ENCODE results near the gene YTHDC2. TPM values are rescaled to one million over a fixed set of nuclear protein-coding genes. Genes with fewer than 3 reads are reported as not detected.

The YTHDC2 gene
- total and polyA plus RNA-seq, 11 donors = 5.7 to 19.8 (median 13.0) TPM

GRCh38 chr5:113480243-113480642 is 33.3 kb upstream of the YTHDC2 start:
- H3K27ac ChIP-seq = no peak overlapping the region
- ATAC-seq = no peak
- intact Hi-C loops (cut with DNase I) = loop anchor here in 1 of 10 donors (10.0 kb wide), 1 partner anchor 105 kb away; no protein-coding TSS in a partner anchor
- H3K27me3 ChIP-seq = peaks cover 0 to 33% (median 0%) of the 10 kb centered on the region in 9 donors
- DNase-seq = no peak
- no peaks in the 10 kb centered on the region for H3K4me1 ChIP-seq
- H3K36me3 ChIP-seq = no peaks in the 10 kb centered on the region
- no peaks in the 10 kb centered on the region for H3K9me3 ChIP-seq
- 78 to 85% (median 82%) methylated on average over 5 of the region's 5 CpGs for WGBS, 4 donors
- H3K4me3 ChIP-seq = no peak overlapping the region
- TF ChIP-seq POLR2A (IDR thresholded peaks at IDR 0.05) (no peak), CTCF (IDR thresholded peaks at IDR 0.05) (no peak)

- Histone ChIP-seq H3K9me3 (peaks cover 0 to 16% (median 9%) of the 10 kb centered on the region in 12 donors), H3K27me3 (peaks cover 0 to 81% (median 0%) of the 10 kb centered on the region in 9 donors), H3K27ac (peak overlapping the region in 2 of 12 donors; percentile 20 to 35), H3K4me1 (peaks cover 0 to 27% (median 9%) of the 10 kb centered on the region in 12 donors), H3K4me3 (peak overlapping the region; percentile 42 to 82 (median 64)), H3K36me3 (no peaks in the 10 kb centered on the region)
- intact Hi-C loops (cut with DNase I) = loop anchor here in 4 of 10 donors (5.0 to 10.0 kb wide), 3 partner anchors 105 to 113 kb away; no protein-coding TSS in a partner anchor
- WGBS, 4 donors = 3 to 10% (median 6%) methylated on average over 16 to 18 of the region's 18 CpGs
- DNase-seq (peak in 1 of 5 donors; percentile 28), ATAC-seq (peak in 2 of 4 donors; percentile 11 to 21)
- TF ChIP-seq CTCF (IDR thresholded peaks at IDR 0.05) (no peak), POLR2A (IDR thresholded peaks at IDR 0.05) (no peak)
These were observed 26.1 kb upstream of the YTHDC2 start for GRCh38 chr5:113487416-113487780.

- 0 to 2% (median 1%) methylated on average over 57 to 86 of the region's 86 CpGs for WGBS, 4 donors
- Histone ChIP-seq H3K27me3 (peaks cover 0 to 79% (median 0%) of the 10 kb centered on the region in 9 donors), H3K4me3 (peak within 1 kb of the TSS; percentile 42 to 82 (median 64)), H3K27ac (peak within 1 kb of the TSS in 10 of 12 donors; percentile 4 to 66 (median 37)), H3K9me3 (peaks cover 0 to 16% (median 9%) of the 10 kb centered on the region in 12 donors), H3K4me1 (peaks cover 0 to 27% (median 9%) of the 10 kb centered on the region in 12 donors), H3K36me3 (no peaks in the 10 kb centered on the region)
- DNase-seq (peak; percentile 77 to 90 (median 85)), ATAC-seq (peak; percentile 83 to 95 (median 94))
- TF ChIP-seq POLR2A (IDR thresholded peaks at IDR 0.05) (no peak), CTCF (IDR thresholded peaks at IDR 0.05) (no peak)
- intact Hi-C loops (cut with DNase I) = loop anchor here in 4 of 10 donors (5.0 to 10.0 kb wide), 3 partner anchors 106 to 113 kb away; no protein-coding TSS in a partner anchor
These were observed 25.5 kb upstream of the YTHDC2 start, which contains the start of gene MCC for GRCh38 chr5:113487781-113488644. TSS of gene MCC (minus strand) at chr5:113488453.
